GM20000 (cell line): ENCODE results near the gene TMBIM4.
"Not testable (repeated sequence)": the region's sequence is repeated elsewhere in the genome, so short reads cannot be mapped to it uniquely, and the experiment has no call there.

Experiments used
- DNase-seq: peaks from one replicate; pipeline ENCODE4 v3.0.0; 2012; ENCODE audit warnings: low spot score
- CTCF ChIP-seq: IDR thresholded peaks from 2 replicates; pipeline ENCODE4 v1.5.1; 2012; ENCODE audit warnings: mild to moderate bottlenecking, control low read depth; ENCODE audit errors: extremely low read depth, missing control alignments

The TMBIM4 gene

GRCh38 chr12:66169221-66170170, at the start of gene TMBIM4:
TMBIM4 (minus strand) TSS chr12:66169996; CDS start chr12:66169951, 45 bp downstream.
- peak; percentile 88 for DNase-seq

GRCh38 chr12:66217342-66217917, 47.6 kb upstream of the TMBIM4 start:
- no peak for TF ChIP-seq CTCF
- DNase-seq: no peak

More at GRCh38 chr12:66169221-66170170, at the start of gene TMBIM4:
- TF ChIP-seq CTCF: peak; percentile 34

DNA sequence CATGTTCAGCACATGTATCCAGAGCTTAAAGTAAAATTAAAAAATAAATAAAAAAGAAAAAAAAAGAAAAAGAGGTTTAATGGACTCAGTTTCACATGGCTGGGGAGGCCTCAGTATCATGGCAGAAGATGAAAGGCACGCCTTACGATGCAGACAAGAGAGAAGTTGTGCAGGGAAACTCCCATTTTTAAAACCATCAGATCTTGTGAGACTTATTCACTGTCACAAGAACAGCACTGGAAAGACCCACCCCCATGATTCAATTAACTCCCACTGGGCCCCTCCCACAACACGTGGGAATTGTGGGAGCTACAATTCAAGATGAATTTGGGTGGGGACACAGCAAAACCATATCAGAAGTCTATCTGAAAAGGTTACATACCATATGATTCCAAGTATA, 43.2 kb upstream of the TMBIM4 start:
- not testable (repeated sequence) for DNase-seq

DNA sequence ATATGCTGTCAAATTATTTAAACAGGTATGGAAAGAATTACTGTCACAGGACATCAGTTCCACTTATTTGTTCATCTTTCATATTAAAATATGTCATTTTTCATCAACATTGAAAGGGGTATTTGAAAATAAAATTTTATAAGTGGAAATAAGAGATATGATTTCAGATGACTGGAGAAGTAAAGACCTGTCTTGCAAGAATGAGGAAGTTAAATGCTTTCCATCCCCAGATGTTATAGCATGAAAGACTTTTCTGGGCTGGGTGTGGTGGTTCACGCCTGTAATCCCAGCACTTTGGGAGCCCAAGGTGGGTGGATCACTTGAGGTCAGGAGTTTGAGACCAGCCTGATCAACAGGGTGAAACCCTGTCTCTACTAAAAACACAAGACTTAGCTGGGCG, 41.8 kb upstream of the TMBIM4 start:
- not testable (repeated sequence) for DNase-seq

- no peak for DNase-seq
- no peak for TF ChIP-seq CTCF
Observed at GRCh38 chr12:66210840-66211239, 41.0 kb upstream of the TMBIM4 start.

GRCh38 chr12:66206141-66206540, 36.3 kb upstream of the TMBIM4 start:
- TF ChIP-seq CTCF: no peak
- no peak for DNase-seq

- no peak for TF ChIP-seq CTCF
- no peak for DNase-seq
Observed at GRCh38 chr12:66203820-66204219, 34.0 kb upstream of the TMBIM4 start.

- no peak for DNase-seq
- TF ChIP-seq CTCF: no peak
Observed at GRCh38 chr12:66199831-66200509, 30.2 kb upstream of the TMBIM4 start.
